Chondrocyte (in vitro differentiated cells): ENCODE results near the gene CTNND2. TPM values are rescaled to one million over a fixed set of nuclear protein-coding genes. Genes with fewer than 3 reads are reported as not detected.

ENCODE experiments used
- DNase-seq: peaks from one replicate; pipeline ENCODE4 v3.0.0; 2021; ENCODE audit warnings: mixed read lengths, low spot score
- H3K27ac Mint-ChIP-seq: one replicate; pipeline ENCODE4 v1.8.0; 2021; ENCODE audit warnings: mild to moderate bottlenecking, moderate library complexity, mixed read lengths; ENCODE audit not compliant: unreplicated experiment
- H3K27me3 Mint-ChIP-seq: 2 replicates; pipeline ENCODE4 v1.8.0; 2021; ENCODE audit warnings: low read depth, mixed read lengths
- H3K36me3 Mint-ChIP-seq: 2 replicates; pipeline ENCODE4 v1.8.0; 2021; ENCODE audit warnings: low read depth, mixed read lengths
- H3K4me1 Mint-ChIP-seq: 2 replicates; pipeline ENCODE4 v1.8.0; 2021; ENCODE audit warnings: low read depth, mild to moderate bottlenecking, mixed read lengths
- H3K4me3 Mint-ChIP-seq: one replicate; pipeline ENCODE4 v1.8.0; 2021; ENCODE audit warnings: mild to moderate bottlenecking, moderate library complexity, mixed read lengths; ENCODE audit not compliant: unreplicated experiment
- H3K9me3 Mint-ChIP-seq: 2 replicates; pipeline ENCODE4 v1.8.0; 2021; ENCODE audit warnings: low read depth, mixed read lengths
- CTCF ChIP-seq: fragments of 200-600 bp; sonication (generic); IDR thresholded peaks from 2 replicates; pipeline ENCODE4 v1.5.0; 2021; ENCODE audit warnings: antibody characterized with exemption, mild to moderate bottlenecking, moderate library complexity
- total RNA-seq: library from RNA; stranded (reverse); gene quantifications from 3 replicates; pipeline ENCODE4 v1.2.1, GENCODE V29; 2021

Gene CTNND2
- total RNA-seq, 1 donor from 2014 or later, result 2.1 TPM

- H3K36me3 Mint-ChIP-seq, result no peaks in the 10 kb centered on the region
- no peak for DNase-seq
- H3K4me3 Mint-ChIP-seq, result no peak overlapping the region
- no peaks in the 10 kb centered on the region for H3K9me3 Mint-ChIP-seq
- TF ChIP-seq CTCF, result no peak
- H3K27me3 Mint-ChIP-seq, result no peaks in the 10 kb centered on the region
- no peaks in the 10 kb centered on the region for H3K4me1 Mint-ChIP-seq
- H3K27ac Mint-ChIP-seq, result no peak overlapping the region
Observed at GRCh38 chr5:11311731-11312130, 592.5 kb downstream of the CTNND2 start.

- TF ChIP-seq CTCF, result no peak
- no peak overlapping the region for H3K27ac Mint-ChIP-seq
- no peak overlapping the region for H3K4me3 Mint-ChIP-seq
- H3K9me3 Mint-ChIP-seq, result no peaks in the 10 kb centered on the region
- no peak for DNase-seq
- no peaks in the 10 kb centered on the region for H3K27me3 Mint-ChIP-seq
- no peaks in the 10 kb centered on the region for H3K4me1 Mint-ChIP-seq
- H3K36me3 Mint-ChIP-seq, result no peaks in the 10 kb centered on the region
Observed at GRCh38 chr5:11311272-11311671, 593.0 kb downstream of the CTNND2 start.

GRCh38 chr5:11310158-11310557 lies 594.1 kb downstream of the CTNND2 start:
- no peak overlapping the region for H3K4me3 Mint-ChIP-seq
- H3K36me3 Mint-ChIP-seq, result no peaks in the 10 kb centered on the region
- no peak for TF ChIP-seq CTCF
- no peaks in the 10 kb centered on the region for H3K9me3 Mint-ChIP-seq
- no peak for DNase-seq
- peaks cover 8% of the 10 kb centered on the region for H3K27me3 Mint-ChIP-seq
- H3K27ac Mint-ChIP-seq, result no peak overlapping the region
- H3K4me1 Mint-ChIP-seq, result no peaks in the 10 kb centered on the region

GRCh38 chr5:11306365-11306764 lies 597.9 kb downstream of the CTNND2 start:
- Mint-ChIP-seq H3K4me1 (no peaks in the 10 kb centered on the region), H3K4me3 (no peak overlapping the region), H3K27ac (no peak overlapping the region), H3K27me3 (peaks cover 16% of the 10 kb centered on the region), H3K9me3 (no peaks in the 10 kb centered on the region), H3K36me3 (no peaks in the 10 kb centered on the region)
- no peak for DNase-seq
- no peak for TF ChIP-seq CTCF

- H3K27me3 Mint-ChIP-seq, result peaks cover 16% of the 10 kb centered on the region
- no peaks in the 10 kb centered on the region for H3K4me1 Mint-ChIP-seq
- H3K27ac Mint-ChIP-seq, result no peak overlapping the region
- no peak for DNase-seq
- no peak overlapping the region for H3K4me3 Mint-ChIP-seq
- H3K9me3 Mint-ChIP-seq, result no peaks in the 10 kb centered on the region
- H3K36me3 Mint-ChIP-seq, result no peaks in the 10 kb centered on the region
- no peak for TF ChIP-seq CTCF
Observed at GRCh38 chr5:11305245-11305644, 599.0 kb downstream of the CTNND2 start.
